ENCODE data around the gene ARMH2. TPM values are rescaled to one million over a fixed set of nuclear protein-coding genes. Genes with fewer than 3 reads are reported as not detected.
"Not testable (repeated sequence)": the region's sequence is repeated elsewhere in the genome, so short reads cannot be mapped to it uniquely, and the experiment has no call there.

ARMH2 gene
- total RNA-seq, 2 donors from 2014 or later = not detected

- Histone ChIP-seq H3K4me1 (no peaks in the 10 kb centered on the region), H3K4me3 (no peak overlapping the region), H3K9me3 (no peaks in the 10 kb centered on the region), H3K27ac (no peak overlapping the region), H3K27me3 (no peaks in the 10 kb centered on the region), H3K36me3 (no peaks in the 10 kb centered on the region)
- no peak for TF ChIP-seq CTCF (IDR thresholded peaks at IDR 0.05)
- no peak for DNase-seq (ENCODE audit: low spot score)
Observed at GRCh38 chr6:24768361-24768760, 30.4 kb downstream of the ARMH2 start.

GRCh38 chr6:24766680-24767462 is 31.8 kb downstream of the ARMH2 start:
- H3K27ac ChIP-seq = no peak overlapping the region
- no peaks in the 10 kb centered on the region for H3K9me3 ChIP-seq
- no peaks in the 10 kb centered on the region for H3K4me1 ChIP-seq
- H3K36me3 ChIP-seq = no peaks in the 10 kb centered on the region
- no peak for DNase-seq (ENCODE audit: low spot score)
- H3K4me3 ChIP-seq = no peak overlapping the region
- TF ChIP-seq CTCF (IDR thresholded peaks at IDR 0.05) = peak in 1 of 2 donors; percentile 56
- no peaks in the 10 kb centered on the region for H3K27me3 ChIP-seq

- not testable (repeated sequence) for H3K27me3 ChIP-seq; H3K9me3 ChIP-seq; DNase-seq (ENCODE audit: low spot score); H3K4me1 ChIP-seq; H3K4me3 ChIP-seq; H3K36me3 ChIP-seq; H3K27ac ChIP-seq
Observed at GRCh38 chr6:24765968-24766367, 32.7 kb downstream of the ARMH2 start.

GRCh38 chr6:24764833-24765828 is 33.6 kb downstream of the ARMH2 start:
- not testable (repeated sequence) for DNase-seq (ENCODE audit: low spot score); H3K4me3 ChIP-seq; H3K9me3 ChIP-seq; H3K27me3 ChIP-seq; H3K27ac ChIP-seq; H3K4me1 ChIP-seq; H3K36me3 ChIP-seq

GRCh38 chr6:24763578-24763977 is 35.1 kb downstream of the ARMH2 start:
- Histone ChIP-seq H3K4me1 (no peaks in the 10 kb centered on the region), H3K4me3 (no peak overlapping the region), H3K9me3 (no peaks in the 10 kb centered on the region), H3K36me3 (no peaks in the 10 kb centered on the region), H3K27me3 (no peaks in the 10 kb centered on the region), H3K27ac (no peak overlapping the region)
- no peak for TF ChIP-seq CTCF (IDR thresholded peaks at IDR 0.05)
- no peak for DNase-seq (ENCODE audit: low spot score)

GRCh38 chr6:24761851-24762250 is 36.9 kb downstream of the ARMH2 start:
- Histone ChIP-seq H3K27me3 (no peaks in the 10 kb centered on the region), H3K27ac (no peak overlapping the region), H3K36me3 (no peaks in the 10 kb centered on the region), H3K4me1 (no peaks in the 10 kb centered on the region), H3K4me3 (no peak overlapping the region), H3K9me3 (no peaks in the 10 kb centered on the region)
- no peak for DNase-seq (ENCODE audit: low spot score)
- no peak for TF ChIP-seq CTCF (IDR thresholded peaks at IDR 0.05)
